ENCODE data around the gene EXD3.
A peak's percentile ranks its signal among the peaks of the same experiment; 100 is the strongest.

DNA sequence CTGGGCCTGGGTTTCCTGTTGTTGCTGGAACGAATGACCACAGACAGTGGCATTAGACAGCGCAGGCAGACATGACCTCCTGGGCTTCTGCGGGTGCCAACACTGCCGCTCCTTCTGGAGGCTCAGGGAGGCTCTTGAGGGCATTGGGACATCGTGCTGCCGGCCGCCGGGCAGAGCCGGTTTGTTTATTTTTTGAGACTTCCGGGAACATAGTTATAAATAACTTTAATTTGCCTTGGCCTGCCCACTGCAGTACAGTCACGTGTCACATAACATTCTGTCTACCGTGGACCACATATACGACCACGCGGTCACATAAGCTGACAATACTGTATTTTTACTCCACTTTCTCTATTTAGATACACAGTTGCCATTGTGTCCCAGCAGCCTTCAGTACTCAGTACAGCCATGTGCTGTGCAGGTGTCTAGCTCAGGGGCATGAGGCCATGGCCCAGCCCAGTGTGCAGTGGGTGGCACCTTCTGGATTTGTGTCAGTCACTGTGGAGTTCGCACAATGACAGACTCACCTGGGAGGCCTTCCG is 153.7 kb downstream of the EXD3 start:
- TF ChIP-seq EP300 (IDR thresholded peaks at IDR 0.05) (peak in 1 of 4 donors; percentile 33), CTCF (IDR thresholded peaks at IDR 0.05) (no peak), POLR2A (IDR thresholded peaks at IDR 0.05) (no peak), POLR2AphosphoS5 (IDR thresholded peaks at IDR 0.05) (peak in 3 of 4 donors; percentile 19 to 37 (median 22))

Data from sigmoid colon (tissue), 4 donors.